Keratinocyte (primary cell): ENCODE results near the gene EPB41L2. TPM values are rescaled to one million over a fixed set of nuclear protein-coding genes. Genes with fewer than 3 reads are reported as not detected.

Experiments
- DNase-seq: peaks from one replicate; pipeline ENCODE4 v3.0.0-alpha.2; 2011; ENCODE audit warnings: low read depth, missing footprints, low spot score
- FAIRE-seq: peaks from 2 replicates; lab custom pipeline; 2011; peaks lifted over from hg19 to GRCh38; lab: Jason Lieb, UNC
- H2AFZ ChIP-seq: 2 replicates; pipeline ENCODE4 v1.6.0; 2012; ENCODE audit warnings: low read length, control low read depth, inconsistent platforms; ENCODE audit not compliant: control insufficient read depth
- H3K27ac ChIP-seq: 2 replicates; pipeline ENCODE4 v1.5.1; 2011; ENCODE audit warnings: low read length; ENCODE audit not compliant: control insufficient read depth, insufficient read depth
- H3K27me3 ChIP-seq: 3 replicates; pipeline ENCODE4 v1.6.0; 2011; ENCODE audit warnings: low read length; ENCODE audit not compliant: control insufficient read depth, insufficient read depth; ENCODE audit errors: extremely low read depth
- H3K36me3 ChIP-seq, 2 experiments: 2 replicates in 1 of 2; 3 replicates in 1 of 2; pipeline ENCODE4 v1.5.1; 2011; ENCODE audit warnings: low read length in 2 of 2, mild to moderate bottlenecking in 1 of 2; ENCODE audit not compliant: control insufficient read depth in 2 of 2, insufficient read depth in 2 of 2; ENCODE audit errors: extremely low read depth in 1 of 2
- H3K4me1 ChIP-seq: 3 replicates; pipeline ENCODE4 v1.5.1; 2011; ENCODE audit warnings: low read length; ENCODE audit not compliant: control insufficient read depth, insufficient read depth; ENCODE audit errors: extremely low read depth
- H3K4me2 ChIP-seq: 3 replicates; pipeline ENCODE4 v1.6.0; 2011; ENCODE audit warnings: low read depth, low read length; ENCODE audit not compliant: control insufficient read depth, insufficient read depth; ENCODE audit errors: extremely low read depth
- H3K4me3 ChIP-seq, 3 experiments: fragments of 200-600 bp in 1 of 3; sonication (generic) in 1 of 3; 2 replicates in 2 of 3; 3 replicates in 1 of 3; pipeline ENCODE4 v1.5.1; 2011 to 2016; ENCODE audit warnings: low read length in 3 of 3, mild to moderate bottlenecking in 3 of 3, control low read depth in 2 of 3, inconsistent platforms in 1 of 3, low read depth in 1 of 3, mixed read lengths in 1 of 3, mixed run types in 1 of 3, moderate library complexity in 1 of 3; ENCODE audit not compliant: control insufficient read depth in 2 of 3, insufficient read depth in 2 of 3; ENCODE audit errors: extremely low read depth in 1 of 3
- H3K79me2 ChIP-seq: 2 replicates; pipeline ENCODE4 v1.6.0; 2012; ENCODE audit warnings: low read length; ENCODE audit not compliant: control insufficient read depth, insufficient read depth
- H3K9ac ChIP-seq: 3 replicates; pipeline ENCODE4 v1.6.0; 2011; ENCODE audit warnings: low read length; ENCODE audit not compliant: control insufficient read depth, insufficient read depth; ENCODE audit errors: extremely low read depth
- H3K9me1 ChIP-seq: 3 replicates; pipeline ENCODE4 v1.6.0; 2011; ENCODE audit warnings: low read length; ENCODE audit not compliant: control insufficient read depth, insufficient read depth; ENCODE audit errors: extremely low read depth
- H3K9me3 ChIP-seq: 2 replicates; pipeline ENCODE4 v1.5.1; 2012; ENCODE audit warnings: low read depth, low read length; ENCODE audit not compliant: control insufficient read depth
- H4K20me1 ChIP-seq: 3 replicates; pipeline ENCODE4 v1.6.0; 2011; ENCODE audit warnings: low read length; ENCODE audit not compliant: control insufficient read depth, insufficient read depth; ENCODE audit errors: extremely low read depth
- EZH2 ChIP-seq: IDR thresholded peaks from one replicate; pipeline ENCODE4 v1.6.1; 2012; ENCODE audit warnings: inconsistent platforms, mild to moderate bottlenecking, low read length, moderate library complexity
- dilution Hi-C: fragments of 300-500 bp; cut with MboI; formaldehyde crosslinking; loops from one replicate; pipeline ENCODE4 v1.7.0; 2020; ENCODE audit warnings: low sequenced_read_pairs; ENCODE audit not compliant: extremely low pct_ligation_motif_present
- polyA plus RNA-seq, 5 experiments: library from polyadenylated mRNA; depleted of rRNA in 3 of 5; stranded (reverse) in 3 of 5; stranded (forward) in 1 of 5; unstranded in 1 of 5; fragments of >200 nt; gene quantifications; 1 replicate in 1 of 5; 2 replicates in 3 of 5; 3 replicates in 1 of 5; pipeline versions ENCODE4 v1.2.1 to v1.2.3, GENCODE V29; 2011 to 2012; ENCODE audit warnings: missing spikeins in 2 of 5, low read depth in 1 of 5, low replicate concordance in 1 of 5
- TF ChIP-seq, protein P1 (sequence below), 3 experiments: IDR thresholded peaks in 1 of 3; conservative IDR thresholded peaks in 1 of 3; optimal IDR thresholded peaks in 1 of 3; 2 replicates in 2 of 3; 3 replicates in 1 of 3; pipeline versions ENCODE3 to v1.5.1; 2011; ENCODE audit warnings: low read length in 3 of 3, mild to moderate bottlenecking in 3 of 3, moderate library complexity in 2 of 3, control low read depth in 1 of 3, inconsistent platforms in 1 of 3; ENCODE audit not compliant: insufficient read depth in 2 of 3; ENCODE audit errors: extremely low read depth in 1 of 3

The EPB41L2 gene
- polyA plus RNA-seq, 1 donor (not counting 4 experiments of a cell fraction or from before 2014, with no cell fraction given), result 22.0 TPM

- Histone ChIP-seq H3K4me1 (no peaks in the 10 kb centered on the region), H3K9ac (no peak overlapping the region), H2AFZ (no peak overlapping the region), H3K27ac (no peak overlapping the region), H3K79me2 (peaks cover 2% of the 10 kb centered on the region), H3K36me3 (no peaks in the 10 kb centered on the region), H4K20me1 (no peaks in the 10 kb centered on the region), H3K4me2 (no peak overlapping the region), H3K27me3 (no peaks in the 10 kb centered on the region), H3K4me3 (no peak overlapping the region), H3K9me3 (no peaks in the 10 kb centered on the region), H3K9me1 (no peaks in the 10 kb centered on the region)
- TF ChIP-seq, protein P1, sequence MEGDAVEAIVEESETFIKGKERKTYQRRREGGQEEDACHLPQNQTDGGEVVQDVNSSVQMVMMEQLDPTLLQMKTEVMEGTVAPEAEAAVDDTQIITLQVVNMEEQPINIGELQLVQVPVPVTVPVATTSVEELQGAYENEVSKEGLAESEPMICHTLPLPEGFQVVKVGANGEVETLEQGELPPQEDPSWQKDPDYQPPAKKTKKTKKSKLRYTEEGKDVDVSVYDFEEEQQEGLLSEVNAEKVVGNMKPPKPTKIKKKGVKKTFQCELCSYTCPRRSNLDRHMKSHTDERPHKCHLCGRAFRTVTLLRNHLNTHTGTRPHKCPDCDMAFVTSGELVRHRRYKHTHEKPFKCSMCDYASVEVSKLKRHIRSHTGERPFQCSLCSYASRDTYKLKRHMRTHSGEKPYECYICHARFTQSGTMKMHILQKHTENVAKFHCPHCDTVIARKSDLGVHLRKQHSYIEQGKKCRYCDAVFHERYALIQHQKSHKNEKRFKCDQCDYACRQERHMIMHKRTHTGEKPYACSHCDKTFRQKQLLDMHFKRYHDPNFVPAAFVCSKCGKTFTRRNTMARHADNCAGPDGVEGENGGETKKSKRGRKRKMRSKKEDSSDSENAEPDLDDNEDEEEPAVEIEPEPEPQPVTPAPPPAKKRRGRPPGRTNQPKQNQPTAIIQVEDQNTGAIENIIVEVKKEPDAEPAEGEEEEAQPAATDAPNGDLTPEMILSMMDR (optimal IDR thresholded peaks at IDR 0.05 in 1 of 3, IDR thresholded peaks at IDR 0.05 in 1 of 3, conservative IDR thresholded peaks at IDR 0.05 in 1 of 3; ENCODE audit: extremely low read depth in 1 of 3, insufficient read depth in 2 of 3, low read length in 3 of 3), result no peak
- no peak for TF ChIP-seq EZH2
- dilution Hi-C loops, result no loop called here
- DNase-seq, result no peak
- no peak for FAIRE-seq
These were observed 17.9 kb downstream of the EPB41L2 start for GRCh38 chr6:131045139-131045538.

DNA sequence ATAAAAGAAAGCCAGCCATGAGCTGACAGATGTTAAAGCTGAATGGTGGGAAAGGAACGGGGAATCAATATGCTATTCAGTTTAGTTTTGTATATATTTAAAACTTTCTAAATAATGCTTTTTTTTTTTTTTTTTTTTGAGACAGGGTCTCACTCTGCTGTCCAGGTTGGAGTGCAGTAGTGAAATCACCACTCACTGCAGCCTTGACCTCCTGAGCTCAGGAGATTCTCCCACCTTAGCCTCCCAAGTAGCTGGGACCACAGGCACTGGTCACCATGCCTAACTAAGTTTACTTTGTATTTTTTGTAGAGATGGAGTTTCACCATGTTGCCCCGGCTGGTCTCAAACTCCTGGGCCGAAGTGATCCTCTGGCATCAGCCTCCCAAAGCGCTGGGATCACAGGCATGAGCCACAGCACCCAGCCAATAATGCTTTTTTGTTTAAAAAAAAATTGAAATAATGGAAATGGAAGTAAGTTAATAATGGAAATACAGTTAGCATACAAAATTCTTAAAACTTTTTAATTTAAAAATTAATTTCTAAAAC lies 19.1 kb downstream of the EPB41L2 start:
- no peak overlapping the region for H3K4me2 ChIP-seq
- H3K9me3 ChIP-seq, result no peaks in the 10 kb centered on the region
- no peaks in the 10 kb centered on the region for H3K9me1 ChIP-seq
- H2AFZ ChIP-seq, result no peak overlapping the region
- FAIRE-seq (no peak), DNase-seq (no peak)
- H3K9ac ChIP-seq, result no peak overlapping the region
- H3K27ac ChIP-seq, result no peak overlapping the region
- no peaks in the 10 kb centered on the region for H3K36me3 ChIP-seq
- no peak for TF ChIP-seq EZH2
- TF ChIP-seq, protein P1 (optimal IDR thresholded peaks at IDR 0.05 in 1 of 3, IDR thresholded peaks at IDR 0.05 in 1 of 3, conservative IDR thresholded peaks at IDR 0.05 in 1 of 3; ENCODE audit: extremely low read depth in 1 of 3, insufficient read depth in 2 of 3, low read length in 3 of 3), result no peak
- no peaks in the 10 kb centered on the region for H3K4me1 ChIP-seq
- no peaks in the 10 kb centered on the region for H3K27me3 ChIP-seq
- dilution Hi-C loops, result no loop called here
- H3K4me3 ChIP-seq, result no peak overlapping the region
- no peaks in the 10 kb centered on the region for H4K20me1 ChIP-seq
- H3K79me2 ChIP-seq, result peaks cover 5% of the 10 kb centered on the region
